GM21526 (cell line): Measurements from ENCODE around the gene LPP.

ENCODE experiments used
- ATAC-seq: cut with Tn5 transposase; IDR thresholded peaks from one replicate; pipeline ENCODE4 v1.9.1; 2021; ENCODE audit warnings: moderate library complexity; ENCODE audit not compliant: unreplicated experiment, low FRiP score

LPP gene

DNA sequence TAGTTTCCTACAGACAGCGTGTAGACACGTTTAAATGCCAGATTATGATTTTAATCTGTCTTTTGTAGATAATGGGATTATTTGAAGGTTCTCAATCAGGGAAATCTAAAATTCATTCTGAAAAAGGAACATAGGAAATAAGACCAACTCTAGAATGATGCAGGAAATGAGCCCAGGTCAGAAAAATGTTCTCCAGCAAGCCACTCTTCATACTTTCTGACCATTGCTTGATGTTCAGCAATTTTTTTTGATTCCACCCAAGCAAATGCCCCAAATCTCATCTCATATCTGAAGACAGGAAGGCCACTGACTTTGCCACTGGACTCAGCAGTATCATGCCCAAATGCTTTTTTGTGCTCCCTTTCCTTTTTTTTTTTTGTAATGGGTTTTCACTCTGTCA is 373.4 kb downstream of the LPP start:
- no peak for ATAC-seq

DNA sequence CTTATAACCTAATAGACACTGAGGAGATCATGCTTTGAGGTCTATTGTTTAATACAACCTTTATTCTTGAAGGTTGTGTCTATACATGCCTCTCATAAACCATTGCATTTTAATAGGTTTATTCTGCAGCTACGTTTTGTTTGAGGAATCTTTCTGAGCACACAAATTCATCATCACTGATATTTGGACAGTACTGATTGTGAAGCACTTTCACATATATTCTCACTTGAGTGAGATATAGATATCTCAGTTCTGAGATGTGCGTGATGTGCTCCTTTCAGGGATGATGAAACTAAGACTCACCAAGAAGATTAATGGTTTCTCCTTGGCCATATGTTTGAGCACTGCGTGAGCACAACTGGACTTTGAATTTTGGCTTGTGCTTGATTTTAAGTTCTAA is 374.4 kb downstream of the LPP start:
- no peak for ATAC-seq

DNA sequence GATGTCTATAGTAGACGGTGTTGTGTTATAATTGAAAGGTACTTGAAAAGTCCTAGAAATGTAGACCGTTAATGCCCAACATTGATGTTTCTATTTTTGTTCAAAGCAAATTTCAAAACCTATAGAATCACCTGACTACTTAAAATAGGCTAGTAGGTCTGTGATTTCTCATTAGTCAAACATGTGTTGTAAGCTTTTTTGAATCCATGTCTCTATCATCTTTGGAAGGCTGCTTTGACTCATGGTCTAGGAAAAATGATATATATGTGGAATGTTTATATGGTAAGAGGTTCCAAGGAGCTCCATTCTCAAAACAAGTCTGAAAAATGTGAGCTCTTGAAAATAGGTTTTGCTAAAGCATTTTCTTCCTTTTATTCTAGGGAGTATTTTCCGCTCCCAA is 375.3 kb downstream of the LPP start:
- ATAC-seq: no peak

DNA sequence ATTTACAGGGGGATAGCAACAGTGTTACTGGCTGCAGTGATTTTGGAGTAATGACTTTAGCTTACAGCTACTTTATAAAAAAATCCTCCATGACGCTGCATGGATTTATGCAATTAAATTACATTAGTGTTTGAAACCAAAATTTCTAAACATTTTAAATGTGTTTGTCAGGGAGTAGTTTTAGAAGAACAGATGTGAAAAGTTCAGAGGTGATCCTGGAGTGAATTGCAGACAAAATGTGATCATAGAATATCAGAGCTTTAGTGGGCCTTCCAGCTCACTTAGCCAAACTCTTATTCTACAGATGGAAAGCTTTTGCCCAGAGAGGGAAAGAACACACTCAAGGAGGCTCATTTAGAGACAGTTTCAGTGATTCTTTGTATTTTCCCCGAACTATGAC is 376.3 kb downstream of the LPP start:
- ATAC-seq: no peak

DNA sequence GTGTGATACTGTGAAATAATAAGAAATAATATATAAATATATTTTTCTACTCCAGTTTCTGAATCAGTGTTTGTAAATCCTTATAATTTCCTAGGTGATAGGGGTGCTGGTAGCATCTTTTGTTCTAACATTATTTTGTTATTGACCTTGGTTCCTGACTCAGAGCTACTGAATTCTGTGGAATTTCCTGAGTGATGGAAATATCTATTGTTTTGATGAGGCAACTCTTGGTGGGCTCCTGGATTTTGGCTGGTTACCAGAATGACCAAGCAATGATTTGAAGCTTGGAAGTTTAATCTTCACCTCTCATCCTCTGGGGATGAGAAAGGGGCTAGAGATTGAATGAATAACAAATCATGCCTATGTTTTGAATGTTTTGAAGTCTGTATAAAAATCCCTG is 377.3 kb downstream of the LPP start:
- ATAC-seq: no peak

DNA sequence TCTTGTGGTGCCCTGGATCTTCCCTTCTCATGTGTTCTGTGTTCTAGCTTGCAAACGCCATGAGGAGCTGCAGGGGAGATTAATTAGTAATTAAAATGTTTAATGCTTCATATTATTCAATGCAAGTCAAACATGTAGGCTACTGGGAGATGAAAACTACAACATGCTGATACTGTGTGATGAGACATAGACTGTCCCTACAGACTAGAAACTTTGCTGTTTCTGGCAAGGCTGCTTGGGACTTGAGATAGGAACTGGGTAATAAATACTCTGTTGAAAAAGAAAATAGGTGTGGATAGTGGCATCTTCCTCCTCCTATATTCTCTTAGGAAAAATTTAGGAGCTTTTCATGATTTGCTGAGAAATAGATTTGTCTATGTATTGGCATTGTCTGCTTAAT is 379.2 kb downstream of the LPP start:
- no peak for ATAC-seq

DNA sequence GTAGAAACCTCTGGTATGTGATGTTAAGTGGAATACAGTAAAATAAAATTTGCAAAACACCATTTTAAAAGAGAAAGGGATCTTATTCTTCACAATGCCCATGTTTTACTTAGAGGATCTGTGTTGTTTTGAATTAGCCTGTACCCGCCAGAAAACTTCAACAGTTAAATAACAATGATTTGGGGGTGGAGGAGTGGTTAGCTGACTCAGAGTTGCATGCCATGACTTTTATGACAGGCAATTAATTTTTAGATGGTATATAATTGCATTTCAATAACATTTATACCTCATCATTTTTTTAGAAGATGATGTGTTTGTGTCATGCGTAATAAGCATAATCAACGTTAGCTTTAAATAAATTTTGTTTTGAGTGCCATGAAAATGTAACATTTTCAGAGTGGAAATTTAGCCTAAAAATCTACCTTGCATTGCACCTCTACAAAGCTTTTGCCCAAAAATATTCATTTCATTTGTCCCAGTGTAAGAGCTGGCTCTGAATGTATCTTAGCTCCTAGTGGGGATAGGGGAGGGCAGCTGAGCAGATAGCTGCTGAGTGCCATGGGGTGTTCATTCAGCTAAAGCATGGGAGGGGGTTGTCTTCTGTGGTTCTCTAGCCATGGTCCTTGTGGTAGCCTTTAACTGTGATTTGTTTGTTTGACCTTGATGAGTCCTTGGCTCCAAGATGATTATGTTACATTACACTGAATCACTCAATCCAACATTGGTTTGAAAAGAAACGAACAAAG is 379.8 kb downstream of the LPP start:
- ATAC-seq: no peak

DNA sequence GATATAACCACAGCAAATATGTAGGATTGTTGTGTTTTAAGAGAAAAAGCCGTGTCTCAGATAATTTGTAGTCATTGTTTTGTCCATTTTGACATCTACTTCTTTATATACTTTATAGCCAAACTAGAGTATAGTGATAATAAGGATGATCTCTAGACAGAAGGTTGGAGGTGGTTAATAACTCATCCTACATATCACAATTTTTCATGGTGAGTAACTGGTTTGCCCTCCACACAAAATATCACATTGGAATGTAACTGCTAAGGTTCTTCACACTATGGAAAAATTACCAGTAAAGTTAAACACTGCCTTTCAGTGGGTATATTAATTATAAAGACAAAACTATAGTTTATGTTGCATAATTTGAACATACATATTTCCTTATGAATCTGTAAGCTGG is 380.7 kb downstream of the LPP start:
- ATAC-seq: no peak

DNA sequence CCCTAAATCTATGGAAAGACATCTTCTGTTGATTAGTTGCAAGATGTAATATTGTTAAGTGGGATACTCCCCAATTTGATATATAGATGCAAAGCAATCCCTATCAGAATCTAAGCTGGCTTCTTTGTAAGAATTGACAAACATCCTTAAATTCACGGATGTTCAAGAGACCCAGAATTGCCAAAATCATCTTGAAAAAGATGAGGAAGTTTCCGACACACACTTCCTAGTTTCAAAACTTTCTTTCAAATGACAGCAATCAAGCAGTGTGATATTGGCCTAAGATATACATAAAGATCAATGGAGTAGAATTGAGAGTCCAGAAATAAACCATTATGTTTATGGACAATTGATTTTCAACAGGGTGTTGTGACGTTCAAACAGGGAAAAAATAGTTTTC is 383.6 kb downstream of the LPP start:
- ATAC-seq: no peak

DNA sequence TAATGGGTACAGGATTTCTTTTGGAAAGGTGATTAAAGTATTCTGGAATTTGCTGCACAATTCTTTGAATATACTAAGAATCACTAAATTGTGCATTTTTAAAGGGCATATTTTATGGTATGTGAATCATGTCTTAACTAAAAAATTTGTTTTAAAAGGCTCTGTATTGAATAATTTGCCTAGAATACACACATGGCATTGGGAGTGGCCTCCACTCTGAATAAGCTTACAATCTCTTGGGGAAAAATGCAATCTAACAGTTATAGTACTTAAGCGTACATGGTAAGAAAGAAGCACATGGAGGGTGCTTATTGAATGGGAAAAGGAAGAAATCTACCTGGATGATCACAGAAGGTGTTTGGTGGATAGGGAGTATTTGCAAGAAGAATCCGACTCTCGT is 385.1 kb downstream of the LPP start:
- no peak for ATAC-seq

DNA sequence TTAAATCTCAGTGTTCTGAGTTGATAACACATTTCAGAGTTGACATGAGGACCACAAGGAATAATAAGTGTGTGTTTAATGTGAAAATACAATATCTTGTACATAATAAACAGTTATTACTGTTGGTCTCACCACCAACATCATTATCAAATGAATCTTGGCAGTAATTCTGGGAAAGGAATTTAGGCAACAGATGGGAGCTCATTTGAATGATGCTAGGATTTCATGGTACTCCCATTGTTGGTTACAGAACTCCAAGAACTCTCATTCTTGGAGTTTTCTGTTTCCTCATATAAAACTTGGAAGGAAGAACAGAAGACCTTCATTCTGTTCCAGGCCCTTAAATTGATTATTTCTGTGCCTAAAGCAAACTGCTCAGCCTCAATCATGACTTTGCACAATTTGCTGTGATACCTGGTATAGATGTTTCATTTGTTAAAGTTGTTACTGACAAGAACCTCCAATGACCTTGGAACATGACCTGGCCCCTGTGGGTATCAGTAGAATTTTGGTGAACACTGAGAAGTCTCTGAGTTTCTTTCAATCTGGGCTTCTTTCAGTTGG is 385.8 kb downstream of the LPP start:
- no peak for ATAC-seq

DNA sequence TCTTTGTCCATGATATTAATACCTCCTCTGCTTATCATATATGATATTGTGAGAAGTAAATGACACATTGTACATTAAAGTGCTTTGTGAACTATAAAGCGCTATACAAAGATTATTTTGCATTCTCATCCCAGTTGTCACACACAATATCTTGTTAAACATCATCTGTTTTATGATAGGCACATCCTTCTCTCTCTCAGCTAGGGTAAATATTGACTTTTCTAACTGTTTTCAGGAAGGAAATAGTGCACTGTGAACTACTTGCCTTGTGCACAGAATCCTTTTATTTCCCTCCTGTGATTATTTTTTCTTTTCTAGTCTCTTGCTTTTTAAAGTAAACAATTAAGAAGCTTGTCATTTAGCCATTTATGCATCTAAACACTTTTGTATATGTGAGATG is 388.2 kb downstream of the LPP start:
- ATAC-seq: no peak

DNA sequence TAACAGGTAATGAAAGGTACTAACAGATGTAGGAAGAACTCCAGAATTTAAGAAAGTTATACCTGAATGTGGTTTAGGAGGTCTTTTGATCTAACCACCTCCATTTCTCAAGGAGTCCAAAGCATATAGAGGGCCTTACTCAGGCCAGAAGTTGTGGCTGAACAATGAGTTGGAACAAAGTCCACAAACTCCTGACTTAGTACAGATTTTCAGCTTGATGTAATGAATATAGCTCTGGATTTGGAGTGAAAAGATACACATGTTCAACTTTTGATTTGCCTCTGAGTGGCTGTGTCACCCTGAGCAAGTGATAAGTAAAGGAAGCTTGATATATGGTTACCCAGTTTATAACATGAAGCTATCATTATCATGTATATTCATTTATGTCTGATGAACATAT is 390.1 kb downstream of the LPP start:
- no peak for ATAC-seq

DNA sequence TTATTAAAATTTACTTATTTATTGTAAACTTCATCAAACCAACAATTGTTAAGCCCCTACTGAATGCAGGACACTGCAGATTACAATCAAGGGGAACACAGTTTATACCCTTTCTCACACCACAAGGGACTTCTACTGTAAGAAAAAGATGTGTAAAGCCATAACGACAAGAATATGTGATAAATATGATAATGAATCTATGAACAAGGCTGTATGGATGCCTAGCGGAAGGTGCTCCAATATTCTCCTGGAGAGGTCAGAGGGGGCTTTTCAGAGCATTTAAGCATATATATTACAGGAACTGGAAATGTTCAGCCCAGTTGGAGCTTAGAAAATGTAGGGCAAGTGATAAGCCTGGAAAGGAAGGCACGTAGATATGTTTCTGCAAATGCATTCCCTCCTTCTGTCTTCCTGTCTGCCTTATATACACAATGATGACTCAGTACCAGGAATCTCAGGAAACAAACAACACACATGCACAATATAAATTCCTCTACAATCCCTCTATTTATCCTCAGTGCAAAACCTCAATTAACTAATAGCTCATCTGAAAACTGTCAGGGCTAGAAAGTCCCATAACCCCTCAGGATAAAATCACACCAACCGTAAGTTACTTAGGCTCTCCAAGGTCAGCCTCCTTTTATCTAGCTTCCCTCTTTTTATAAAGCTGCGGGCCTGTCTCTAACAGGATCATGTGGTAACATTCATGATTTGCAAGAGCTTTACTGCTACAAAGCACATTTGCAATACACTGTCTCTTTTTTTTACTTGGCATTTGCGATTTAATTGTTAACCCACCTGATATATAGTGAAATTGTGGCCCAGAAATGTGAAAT is 393.1 kb downstream of the LPP start:
- ATAC-seq: no peak

DNA sequence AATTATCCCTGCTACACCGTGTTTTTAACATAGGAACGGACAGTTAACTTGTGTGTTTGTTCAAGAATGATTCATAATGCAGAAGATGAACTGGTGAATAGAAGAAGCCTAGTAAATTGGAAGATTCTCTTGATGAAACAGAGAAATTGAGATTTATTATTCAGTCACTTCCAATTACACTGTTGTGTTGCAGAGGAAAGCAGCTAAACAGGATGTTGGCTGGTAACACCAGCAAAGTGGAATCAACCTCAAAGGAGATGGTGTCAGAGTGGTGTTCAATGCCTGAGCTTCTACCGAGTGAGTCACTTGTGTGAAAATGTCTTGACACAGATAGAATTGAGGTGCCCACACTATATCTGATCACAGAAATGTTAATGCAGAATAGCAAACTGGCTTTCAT is 399.6 kb downstream of the LPP start:
- ATAC-seq: no peak

DNA sequence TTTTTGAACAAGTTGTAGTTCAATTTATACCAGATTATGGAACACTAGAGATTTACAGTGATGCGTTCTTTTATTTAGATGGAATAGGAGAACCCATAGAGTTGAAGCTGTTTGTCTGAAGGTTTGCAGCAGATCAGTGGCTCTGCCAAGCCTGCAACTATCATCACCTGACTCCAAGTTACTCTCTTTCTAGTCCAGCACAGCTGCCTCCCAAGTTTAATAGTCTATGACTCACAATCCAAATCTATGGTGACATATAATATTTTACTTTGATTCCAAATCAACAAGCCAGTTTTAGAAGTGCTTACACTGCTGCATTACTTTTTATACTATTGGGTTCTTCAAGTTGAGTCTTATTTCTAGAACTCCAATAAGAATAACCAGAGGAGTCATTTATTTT is 400.4 kb downstream of the LPP start:
- ATAC-seq: no peak

DNA sequence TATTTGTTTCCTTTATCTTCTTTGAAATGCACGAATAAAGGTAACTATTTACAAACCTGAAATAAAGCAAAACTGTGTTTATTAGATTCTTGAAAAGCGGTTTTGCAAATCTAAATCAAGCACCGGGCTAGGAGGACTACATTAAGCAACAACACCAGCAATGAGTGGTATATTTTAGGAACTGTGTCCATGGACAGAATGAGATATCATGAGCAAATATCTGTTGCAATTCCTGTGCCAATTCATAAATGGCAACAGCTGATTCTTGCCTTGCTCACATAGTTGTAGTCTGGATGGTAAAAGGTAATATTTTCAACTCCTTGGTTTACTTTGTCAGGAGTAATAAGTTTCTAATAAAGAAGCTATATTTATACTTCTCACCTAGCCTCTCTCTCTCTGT is 403.3 kb downstream of the LPP start:
- no peak for ATAC-seq

DNA sequence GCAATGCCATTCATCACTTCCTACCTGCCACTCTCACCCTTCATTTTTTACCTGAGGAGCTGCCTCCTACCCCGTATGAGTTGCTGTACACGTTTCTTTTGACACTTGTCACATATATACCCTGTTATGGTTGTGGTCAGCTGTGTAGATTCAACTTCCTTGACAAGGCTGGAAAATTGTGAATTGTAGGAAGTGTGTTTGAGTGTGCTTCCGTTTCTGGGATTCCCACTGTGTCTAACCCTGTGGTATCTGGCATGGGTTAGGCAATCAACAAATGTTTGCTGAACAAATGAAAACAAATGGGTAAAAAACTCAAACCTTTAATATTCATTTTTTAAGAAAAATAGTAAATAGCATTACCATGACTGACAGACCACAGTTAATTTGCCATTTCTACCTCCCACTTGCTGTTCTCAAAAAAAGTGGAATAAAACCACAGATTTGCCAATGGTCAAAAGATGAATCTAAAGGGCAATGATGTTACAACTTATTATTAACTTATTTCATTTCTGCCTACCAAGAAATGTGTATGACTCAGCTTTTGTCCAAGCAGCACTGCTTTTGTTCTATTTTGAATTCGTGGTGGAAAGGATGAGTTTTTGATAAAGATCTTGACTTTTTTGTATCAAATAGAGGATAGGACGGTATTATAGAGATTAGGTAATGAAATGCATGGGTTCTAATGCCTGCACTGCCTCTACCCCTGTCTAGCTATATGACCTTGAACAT is 404.6 kb downstream of the LPP start:
- no peak for ATAC-seq

DNA sequence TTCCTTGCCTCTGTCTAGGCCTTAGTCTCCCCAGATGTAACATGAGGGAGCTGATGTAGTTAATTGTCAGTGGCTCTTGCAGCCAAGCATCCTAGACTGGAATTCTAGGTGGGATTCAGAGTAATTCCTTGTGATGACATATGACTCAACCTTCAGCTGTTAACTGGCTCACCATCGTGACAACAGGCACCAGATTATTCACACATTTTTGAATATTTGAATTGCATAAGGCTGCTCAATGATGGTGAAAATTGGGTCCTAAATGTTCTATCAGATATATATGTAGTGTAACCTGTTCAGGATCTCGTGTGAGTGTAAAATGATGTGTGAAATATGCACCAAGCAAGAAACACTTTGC is 405.1 kb downstream of the LPP start:
- no peak for ATAC-seq

DNA sequence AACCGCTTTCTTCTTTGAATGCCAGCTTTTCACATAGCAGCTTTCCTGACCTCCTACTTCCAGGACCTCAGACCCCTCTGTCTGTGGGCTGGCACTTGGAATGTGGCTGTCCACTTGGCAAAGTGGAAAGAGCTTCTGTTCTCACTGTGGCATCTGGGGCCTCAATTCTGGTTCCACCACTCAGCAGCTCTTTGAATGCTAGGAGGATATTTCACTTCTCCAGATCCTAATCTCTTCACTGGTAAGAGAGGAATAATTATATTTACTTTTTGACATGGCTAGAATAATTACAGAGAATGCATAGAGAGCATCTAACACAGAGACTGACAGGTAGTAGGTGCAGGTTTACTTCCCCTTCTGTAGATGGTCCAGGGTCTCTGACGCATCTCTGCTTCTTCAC is 405.9 kb downstream of the LPP start:
- ATAC-seq: no peak

DNA sequence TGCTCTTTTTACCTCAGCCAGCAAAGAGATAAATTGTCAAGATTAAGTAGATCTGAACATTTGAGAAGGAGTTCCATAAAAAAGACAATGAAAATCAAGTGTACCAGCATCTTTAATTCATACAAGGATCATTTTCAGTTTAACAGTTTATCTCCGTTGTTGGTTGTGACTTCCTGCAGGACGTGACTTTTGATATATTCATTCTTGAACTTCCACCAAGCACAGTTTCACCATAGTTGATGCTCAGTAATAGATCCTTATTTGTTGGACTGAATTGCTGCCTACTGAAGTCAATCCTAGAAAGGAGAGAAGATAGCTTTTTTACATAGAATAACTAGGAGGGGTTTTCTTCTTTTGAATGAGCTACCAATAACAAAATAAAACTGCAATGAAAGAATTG is 408.2 kb downstream of the LPP start:
- ATAC-seq: no peak
